GM23338 (cell line): Measurements from ENCODE around the gene EXOC6B.

Experiments
- CREB1 ChIP-seq: fragments of 250-450 bp; sonication (Bioruptor Pico); IDR thresholded peaks from 2 replicates; pipeline ENCODE4 v1.5.0; 2020; ENCODE audit warnings: low read depth, mild to moderate bottlenecking, moderate library complexity
- CTCF ChIP-seq, 2 experiments: fragments of 200-600 bp in 1 of 2; sonication (generic) in 1 of 2; conservative IDR thresholded peaks; 2 replicates each; pipeline versions ENCODE4 v1.5.1 to v1.6.1; 2016 to 2017; ENCODE audit warnings: antibody characterized with exemption in 2 of 2, low read depth in 2 of 2, mild to moderate bottlenecking in 2 of 2, moderate library complexity in 1 of 2
- EZH2 ChIP-seq: fragments of 200-600 bp; sonication (generic); IDR thresholded peaks from one replicate; pipeline ENCODE4 v1.8.0; 2017; ENCODE audit warnings: antibody characterized with exemption, mild to moderate bottlenecking, low read depth; ENCODE audit not compliant: unreplicated experiment
- EZH2phosphoT487 ChIP-seq: fragments of 200-600 bp; sonication (generic); IDR thresholded peaks from one replicate; pipeline ENCODE4 v1.8.1; 2018; ENCODE audit warnings: antibody characterized with exemption; ENCODE audit not compliant: unreplicated experiment
- JUNB ChIP-seq: IDR thresholded peaks from one replicate; pipeline ENCODE4 v1.6.1; 2016; ENCODE audit warnings: antibody characterized with exemption; ENCODE audit not compliant: unreplicated experiment
- NANOG ChIP-seq: IDR thresholded peaks from 2 replicates; pipeline ENCODE4 v1.6.1; 2016; ENCODE audit warnings: antibody characterized with exemption, borderline replicate concordance
- POLR2AphosphoS5 ChIP-seq: IDR thresholded peaks from 2 replicates; pipeline ENCODE4 v1.6.1; 2016; ENCODE audit warnings: antibody characterized with exemption, low read depth
- REST ChIP-seq: IDR thresholded peaks from one replicate; pipeline ENCODE4 v1.6.1; 2018; ENCODE audit warnings: antibody characterized with exemption; ENCODE audit not compliant: unreplicated experiment
- ZNF331 ChIP-seq: fragments of 250-450 bp; sonication (Bioruptor Pico); IDR thresholded peaks from 2 replicates; pipeline ENCODE4 v1.5.0; 2020; ENCODE audit warnings: low read depth, mild to moderate bottlenecking, moderate library complexity

DNA sequence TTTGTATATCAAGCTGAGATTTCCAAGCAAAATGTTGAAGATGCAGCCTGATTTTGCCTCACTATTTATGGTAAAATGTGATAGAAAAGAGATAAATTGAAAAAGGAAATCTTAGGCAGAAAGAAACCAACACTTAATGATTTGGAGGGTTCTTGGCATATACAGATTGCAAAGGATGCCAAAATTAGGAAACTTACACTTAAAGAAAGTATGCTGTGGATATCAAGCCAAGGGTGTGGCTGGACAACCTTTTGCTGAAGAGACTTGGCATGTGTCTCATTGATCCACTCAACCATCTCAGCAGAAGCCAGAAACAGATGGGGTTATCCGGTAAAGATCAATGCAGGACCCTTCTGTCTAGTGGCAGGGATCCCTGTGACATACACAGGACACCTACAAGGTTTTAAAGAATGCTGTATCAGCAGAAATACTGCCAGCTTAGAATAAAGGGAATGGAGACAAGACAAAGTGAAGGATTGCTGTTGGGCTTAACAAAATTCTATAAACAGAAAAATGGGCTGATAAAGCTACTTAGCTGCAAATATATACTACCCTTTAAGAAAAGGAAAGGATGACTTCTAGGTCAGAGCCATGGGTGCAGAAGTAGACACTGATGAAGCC lies 570.9 kb downstream of the EXOC6B start:
- TF ChIP-seq POLR2AphosphoS5 (no peak), CTCF (conservative IDR thresholded peaks at IDR 0.05; ENCODE audit: low read depth in 2 of 2) (no peak), NANOG (no peak), EZH2 (no peak), CREB1 (CRISPR knock-in tag) (no peak), REST (no peak), JUNB (no peak), EZH2phosphoT487 (no peak), ZNF331 (CRISPR knock-in tag) (no peak)
